SU-DHL-6 (cell line): ENCODE data around the gene AP1B1.

Experiments
- H2AFZ ChIP-seq: fragments of 200-600 bp; sonication (generic); 2 replicates; pipeline ENCODE4 v1.6.1; 2014; ENCODE audit warnings: low read depth, mild to moderate bottlenecking, moderate library complexity, mixed read lengths, antibody characterized with exemption, low read length; ENCODE audit not compliant: severe bottlenecking
- H3F3A ChIP-seq: fragments of 200-600 bp; shearing (Covaris generic); 2 replicates; pipeline ENCODE4 v1.6.0; 2016; ENCODE audit warnings: antibody characterized with exemption, mild to moderate bottlenecking; ENCODE audit not compliant: insufficient read depth
- H3K27ac ChIP-seq: fragments of 200-600 bp; sonication (generic); 2 replicates; pipeline ENCODE4 v1.5.1; 2016; ENCODE audit warnings: low read depth, mild to moderate bottlenecking, low read length, moderate library complexity, mixed read lengths
- H3K27me3 ChIP-seq: fragments of 200-600 bp; sonication (generic), shearing (Covaris generic); 2 replicates; pipeline ENCODE4 v1.6.0; 2014; ENCODE audit warnings: mild to moderate bottlenecking, low read length
- H3K36me3 ChIP-seq: fragments of 200-600 bp; sonication (generic); 2 replicates; pipeline ENCODE4 v1.6.1; 2014; ENCODE audit warnings: mild to moderate bottlenecking, low read length, mixed read lengths
- H3K4me2 ChIP-seq: fragments of 300-600, 200-600 bp; shearing (Covaris generic), sonication (generic); 2 replicates; pipeline ENCODE4 v1.6.0; 2014; ENCODE audit warnings: low read length, low read depth, mild to moderate bottlenecking; ENCODE audit not compliant: poor library complexity, severe bottlenecking
- H3K4me3 ChIP-seq: fragments of 200-600 bp; sonication (generic); 2 replicates; pipeline ENCODE4 v1.5.1; 2014; ENCODE audit warnings: antibody characterized with exemption, low read length, mild to moderate bottlenecking, mixed read lengths; ENCODE audit not compliant: insufficient read depth, poor library complexity, severe bottlenecking
- H3K79me2 ChIP-seq: fragments of 200-600 bp; sonication (generic); 2 replicates; pipeline ENCODE4 v1.6.1; 2014; ENCODE audit warnings: mild to moderate bottlenecking, low read length, moderate library complexity; ENCODE audit not compliant: insufficient read depth
- H3K9ac ChIP-seq: fragments of 200-600 bp; sonication (generic); 2 replicates; pipeline ENCODE4 v1.7.0; 2014; ENCODE audit warnings: mild to moderate bottlenecking, low read length
- H3K9me2 ChIP-seq: fragments of 200-600 bp; sonication (generic); replicated peaks from 2 replicates; pipeline ENCODE4 v1.6.1; 2014; ENCODE audit warnings: low read length; ENCODE audit not compliant: insufficient read depth
- H3K9me3 ChIP-seq: fragments of 200-600 bp; sonication (generic); 2 replicates; pipeline ENCODE4 v1.6.1; 2014; ENCODE audit warnings: low read length, mixed read lengths; ENCODE audit not compliant: insufficient read depth
- H4K20me1 ChIP-seq: fragments of 200-600 bp; sonication (generic); 2 replicates; pipeline ENCODE4 v1.6.1; 2014; ENCODE audit warnings: low read depth, mild to moderate bottlenecking, antibody characterized with exemption, low read length, moderate library complexity, mixed read lengths
- CTCF ChIP-seq: fragments of 200-600 bp; sonication (generic); IDR thresholded peaks from one replicate; pipeline ENCODE4 v1.5.1; 2017; ENCODE audit warnings: antibody characterized with exemption, mild to moderate bottlenecking, low read length, moderate library complexity; ENCODE audit not compliant: insufficient read depth, poor library complexity, severe bottlenecking
- EZH2phosphoT487 ChIP-seq: fragments of 200-600 bp; sonication (generic), shearing (Covaris generic); conservative IDR thresholded peaks from 2 replicates; pipeline ENCODE4 v1.6.1; 2018; ENCODE audit warnings: mild to moderate bottlenecking, antibody characterized with exemption, low read length, moderate library complexity, mixed read lengths

AP1B1 gene

GRCh38 chr22:29334148-29334547 lies 54.2 kb downstream of the AP1B1 start:
- Histone ChIP-seq H3K9me3 (no peaks in the 10 kb centered on the region), H4K20me1 (no peaks in the 10 kb centered on the region), H3K79me2 (no peaks in the 10 kb centered on the region), H3K27ac (no peak overlapping the region), H3K4me2 (no peak overlapping the region), H3F3A (no peaks in the 10 kb centered on the region), H3K36me3 (no peaks in the 10 kb centered on the region), H2AFZ (no peak overlapping the region), H3K4me3 (no peak overlapping the region), H3K9me2 (no peaks in the 10 kb centered on the region), H3K27me3 (no peaks in the 10 kb centered on the region), H3K9ac (no peak overlapping the region)
- no peak for TF ChIP-seq EZH2phosphoT487
- no peak for TF ChIP-seq CTCF

GRCh38 chr22:29332886-29333496 lies 55.4 kb downstream of the AP1B1 start:
- H2AFZ ChIP-seq: no peak overlapping the region
- H3K27ac ChIP-seq: no peak overlapping the region
- no peaks in the 10 kb centered on the region for H3K79me2 ChIP-seq
- H3F3A ChIP-seq: no peaks in the 10 kb centered on the region
- no peak overlapping the region for H3K9ac ChIP-seq
- H4K20me1 ChIP-seq: no peaks in the 10 kb centered on the region
- no peaks in the 10 kb centered on the region for H3K9me3 ChIP-seq
- no peak for TF ChIP-seq EZH2phosphoT487
- TF ChIP-seq CTCF: no peak
- no peaks in the 10 kb centered on the region for H3K9me2 ChIP-seq
- no peak overlapping the region for H3K4me2 ChIP-seq
- H3K36me3 ChIP-seq: no peaks in the 10 kb centered on the region
- no peak overlapping the region for H3K4me3 ChIP-seq
- no peaks in the 10 kb centered on the region for H3K27me3 ChIP-seq

GRCh38 chr22:29331658-29332300 lies 56.6 kb downstream of the AP1B1 start:
- Histone ChIP-seq H3K9me2 (no peaks in the 10 kb centered on the region), H3K4me2 (no peak overlapping the region), H4K20me1 (no peaks in the 10 kb centered on the region), H3K36me3 (no peaks in the 10 kb centered on the region), H3K4me3 (no peak overlapping the region), H3F3A (no peaks in the 10 kb centered on the region), H3K27me3 (no peaks in the 10 kb centered on the region), H3K9ac (no peak overlapping the region), H3K79me2 (no peaks in the 10 kb centered on the region), H3K27ac (no peak overlapping the region), H2AFZ (no peak overlapping the region), H3K9me3 (no peaks in the 10 kb centered on the region)
- no peak for TF ChIP-seq EZH2phosphoT487
- no peak for TF ChIP-seq CTCF
